Measurements from ENCODE around the gene SLC4A4. TPM values are rescaled to one million over a fixed set of nuclear protein-coding genes. Genes with fewer than 3 reads are reported as not detected.

Gene SLC4A4
- total RNA-seq, 1 donor: 13.0 TPM

- no peak for DNase-seq (ENCODE audit: insufficient read length, low spot score, missing footprints)
- Histone ChIP-seq H3K79me2 (ENCODE audit: insufficient read depth, low read length) (peaks cover 21% of the 10 kb centered on the region), H2AFZ (ENCODE audit: low read length) (no peak overlapping the region)
Measured at GRCh38 chr4:71307729-71308128, 31.1 kb upstream of the SLC4A4 start.

GRCh38 chr4:71322425-71322824 lies 16.4 kb upstream of the SLC4A4 start:
- peaks cover 29% of the 10 kb centered on the region for H3K79me2 ChIP-seq (ENCODE audit: insufficient read depth, low read length)
- no peak overlapping the region for H2AFZ ChIP-seq (ENCODE audit: low read length)
- no peaks in the 10 kb centered on the region for H3K36me3 ChIP-seq (ENCODE audit: insufficient read depth, low read length)
- H3K27me3 ChIP-seq (ENCODE audit: insufficient read depth, low read length): no peaks in the 10 kb centered on the region
- H3K27ac ChIP-seq (ENCODE audit: low read depth, low read length): no peak overlapping the region
- peaks cover 3% of the 10 kb centered on the region for H4K20me1 ChIP-seq (ENCODE audit: insufficient read depth, low read length)
- H3K4me3 ChIP-seq (ENCODE audit: insufficient read depth, low read length): no peak overlapping the region
- peaks cover 3% of the 10 kb centered on the region for H3K4me1 ChIP-seq (ENCODE audit: insufficient read depth, low read length)
- no peak for TF ChIP-seq CTCF (IDR thresholded peaks at IDR 0.05; ENCODE audit: extremely low read depth, low read depth, low read length)
- no peak for DNase-seq (ENCODE audit: insufficient read length, low spot score, missing footprints)
- no peaks in the 10 kb centered on the region for H3K9me3 ChIP-seq (ENCODE audit: low read depth, low read length)
- H3K4me2 ChIP-seq (ENCODE audit: insufficient read depth, low read length): peak overlapping the region; percentile 0

More at GRCh38 chr4:71307729-71308128, 31.1 kb upstream of the SLC4A4 start:
- H3K9me3 ChIP-seq (ENCODE audit: low read depth, low read length): no peaks in the 10 kb centered on the region
- H3K4me2 ChIP-seq (ENCODE audit: insufficient read depth, low read length): no peak overlapping the region
- no peak overlapping the region for H3K27ac ChIP-seq (ENCODE audit: low read depth, low read length)
- no peak overlapping the region for H3K4me3 ChIP-seq (ENCODE audit: insufficient read depth, low read length)
- H4K20me1 ChIP-seq (ENCODE audit: insufficient read depth, low read length): peaks cover 4% of the 10 kb centered on the region
- no peaks in the 10 kb centered on the region for H3K27me3 ChIP-seq (ENCODE audit: insufficient read depth, low read length)
- no peak for TF ChIP-seq CTCF (IDR thresholded peaks at IDR 0.05; ENCODE audit: extremely low read depth, low read depth, low read length)
- H3K4me1 ChIP-seq (ENCODE audit: insufficient read depth, low read length): peaks cover 23% of the 10 kb centered on the region
- no peaks in the 10 kb centered on the region for H3K36me3 ChIP-seq (ENCODE audit: insufficient read depth, low read length)

- Histone ChIP-seq H3K4me3 (ENCODE audit: insufficient read depth, low read length) (no peak overlapping the region), H3K79me2 (ENCODE audit: insufficient read depth, low read length) (peaks cover 20% of the 10 kb centered on the region), H3K4me1 (ENCODE audit: insufficient read depth, low read length) (peaks cover 9% of the 10 kb centered on the region), H3K27ac (ENCODE audit: low read depth, low read length) (no peak overlapping the region), H3K4me2 (ENCODE audit: insufficient read depth, low read length) (no peak overlapping the region), H3K27me3 (ENCODE audit: insufficient read depth, low read length) (no peaks in the 10 kb centered on the region), H2AFZ (ENCODE audit: low read length) (no peak overlapping the region), H4K20me1 (ENCODE audit: insufficient read depth, low read length) (peaks cover 3% of the 10 kb centered on the region), H3K36me3 (ENCODE audit: insufficient read depth, low read length) (no peaks in the 10 kb centered on the region), H3K9me3 (ENCODE audit: low read depth, low read length) (no peaks in the 10 kb centered on the region)
- TF ChIP-seq CTCF (IDR thresholded peaks at IDR 0.05; ENCODE audit: extremely low read depth, low read depth, low read length): no peak
- no peak for DNase-seq (ENCODE audit: insufficient read length, low spot score, missing footprints)
Measured at GRCh38 chr4:71333368-71333767, 5.5 kb upstream of the SLC4A4 start.

- no peak for DNase-seq (ENCODE audit: insufficient read length, low spot score, missing footprints)
- H3K4me2 ChIP-seq (ENCODE audit: insufficient read depth, low read length): no peak overlapping the region
- peaks cover 19% of the 10 kb centered on the region for H3K79me2 ChIP-seq (ENCODE audit: insufficient read depth, low read length)
- H3K27me3 ChIP-seq (ENCODE audit: insufficient read depth, low read length): no peaks in the 10 kb centered on the region
- H3K4me1 ChIP-seq (ENCODE audit: insufficient read depth, low read length): peaks cover 10% of the 10 kb centered on the region
- no peak for TF ChIP-seq CTCF (IDR thresholded peaks at IDR 0.05; ENCODE audit: extremely low read depth, low read depth, low read length)
- no peak overlapping the region for H3K4me3 ChIP-seq (ENCODE audit: insufficient read depth, low read length)
- H4K20me1 ChIP-seq (ENCODE audit: insufficient read depth, low read length): peaks cover 3% of the 10 kb centered on the region
- no peak overlapping the region for H2AFZ ChIP-seq (ENCODE audit: low read length)
- H3K9me3 ChIP-seq (ENCODE audit: low read depth, low read length): no peaks in the 10 kb centered on the region
- no peak overlapping the region for H3K27ac ChIP-seq (ENCODE audit: low read depth, low read length)
- H3K36me3 ChIP-seq (ENCODE audit: insufficient read depth, low read length): no peaks in the 10 kb centered on the region
Measured at GRCh38 chr4:71333960-71334359, 4.9 kb upstream of the SLC4A4 start.
